Subcutaneous adipose tissue (tissue), 4 donors: Measurements from ENCODE around the gene TMPRSS4. TPM values are rescaled to one million over a fixed set of nuclear protein-coding genes. Genes with fewer than 3 reads are reported as not detected.

Experiments
- CTCF ChIP-seq: fragments of 450-650 bp; IDR thresholded peaks from one replicate; pipeline ENCODE4 v1.5.1; 2016; ENCODE audit warnings: low read depth, mild to moderate bottlenecking, control low read depth, antibody characterized with exemption, moderate library complexity
- total RNA-seq, 4 donors: library from RNA; depleted of rRNA; stranded (reverse); fragments of >200 nt; gene quantifications; one replicate each; pipeline ENCODE4 v1.1.0, GENCODE V29; 2016

Gene TMPRSS4
- total RNA-seq, 4 donors from 2014 or later = 1.1 TPM; not detected in 3

- TF ChIP-seq CTCF = no peak
These were observed 77.1 kb downstream of the TMPRSS4 start for GRCh38 chr11:118153976-118154375.

GRCh38 chr11:118154641-118155040 is 77.8 kb downstream of the TMPRSS4 start:
- no peak for TF ChIP-seq CTCF

GRCh38 chr11:118155776-118156530 is 79.1 kb downstream of the TMPRSS4 start:
- no peak for TF ChIP-seq CTCF

GRCh38 chr11:118156531-118157185 is 79.8 kb downstream of the TMPRSS4 start:
- no peak for TF ChIP-seq CTCF

GRCh38 chr11:118157186-118157895 is 80.5 kb downstream of the TMPRSS4 start:
- TF ChIP-seq CTCF = no peak

GRCh38 chr11:118161786-118162185 is 84.9 kb downstream of the TMPRSS4 start:
- TF ChIP-seq CTCF = no peak

GRCh38 chr11:118162846-118163245 is 86.0 kb downstream of the TMPRSS4 start:
- TF ChIP-seq CTCF = no peak
